Kidney tubule cell (primary cell): ENCODE results near the gene RAB27B.
"Not testable (repeated sequence)": the region's sequence is repeated elsewhere in the genome, so short reads cannot be mapped to it uniquely, and the experiment has no call there.

Experiments
- DNase-seq: peaks from one replicate; pipeline ENCODE4 v3.0.0-alpha.2; 2018; ENCODE audit warnings: low spot score

Gene RAB27B

DNA sequence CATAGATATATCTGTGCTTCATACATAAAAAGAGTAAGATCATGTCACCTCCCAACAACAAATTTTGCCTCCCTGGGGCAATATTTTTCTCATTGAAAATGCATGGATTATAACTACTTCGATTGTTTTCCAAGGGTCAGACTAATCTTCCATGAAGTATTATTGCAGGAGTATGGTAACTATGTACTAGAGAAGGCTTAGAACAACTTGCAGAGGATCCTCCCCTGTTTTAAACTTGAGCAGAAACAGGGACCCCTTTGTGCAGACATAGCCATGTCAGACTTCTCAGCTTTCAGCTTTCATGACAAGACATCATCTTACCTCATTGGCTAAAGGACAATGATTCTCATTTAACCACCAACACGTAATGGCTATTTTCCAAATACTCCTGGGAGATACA lies 13.2 kb upstream of the RAB27B start:
- DNase-seq = no peak

DNA sequence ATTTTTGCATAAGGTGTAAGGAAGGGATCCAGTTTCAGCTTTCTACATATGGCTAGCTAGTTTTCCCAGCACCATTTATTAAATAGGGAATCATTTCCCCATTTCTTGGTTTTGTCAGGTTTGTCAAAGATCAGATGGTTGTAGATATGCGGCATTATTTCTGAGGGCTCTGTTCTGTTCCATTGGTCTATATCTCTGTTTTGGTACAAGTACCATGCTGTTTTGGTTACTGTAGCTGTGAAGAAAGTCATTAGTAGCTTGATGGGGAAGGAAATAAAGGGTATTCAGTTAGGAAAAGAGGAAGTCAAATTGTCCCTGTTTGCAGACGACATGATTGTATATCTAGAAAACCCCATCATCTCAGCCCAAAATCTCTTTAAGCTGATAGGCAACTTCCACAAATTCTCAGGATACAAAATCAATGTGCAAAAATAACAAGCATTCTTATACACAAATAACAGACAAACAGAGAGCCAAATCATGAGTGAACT lies 7.4 kb upstream of the RAB27B start:
- not testable (repeated sequence) for DNase-seq

- DNase-seq = peak; percentile 58
Measured at GRCh38 chr18:54822872-54823845, 5.1 kb upstream of the RAB27B start.

GRCh38 chr18:54824761-54825160 lies 3.5 kb upstream of the RAB27B start:
- no peak for DNase-seq

- DNase-seq = no peak
Measured at GRCh38 chr18:54825601-54826344, 2.5 kb upstream of the RAB27B start.

- no peak for DNase-seq
Measured at GRCh38 chr18:54828986-54829385, 709 bp downstream of the RAB27B start.

DNA sequence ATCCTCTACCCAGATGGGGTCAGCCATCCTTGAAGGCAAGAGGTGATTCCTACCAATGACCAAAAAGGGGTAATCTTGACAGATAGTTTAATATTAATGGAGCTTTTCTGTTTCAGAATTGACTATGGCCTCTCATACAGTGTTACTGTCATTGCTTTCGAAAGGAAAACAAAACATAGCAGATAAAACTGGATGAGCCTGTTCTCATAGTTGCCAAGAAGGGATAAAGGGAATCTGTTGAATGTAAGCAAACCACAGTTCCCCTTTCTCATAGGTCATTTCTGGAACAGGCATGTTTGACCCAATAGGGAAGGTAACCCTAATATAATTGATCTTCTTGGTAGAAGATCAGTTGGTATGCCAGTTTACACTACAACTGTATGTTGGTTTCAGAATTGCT lies 1.6 kb downstream of the RAB27B start:
- DNase-seq = no peak

DNA sequence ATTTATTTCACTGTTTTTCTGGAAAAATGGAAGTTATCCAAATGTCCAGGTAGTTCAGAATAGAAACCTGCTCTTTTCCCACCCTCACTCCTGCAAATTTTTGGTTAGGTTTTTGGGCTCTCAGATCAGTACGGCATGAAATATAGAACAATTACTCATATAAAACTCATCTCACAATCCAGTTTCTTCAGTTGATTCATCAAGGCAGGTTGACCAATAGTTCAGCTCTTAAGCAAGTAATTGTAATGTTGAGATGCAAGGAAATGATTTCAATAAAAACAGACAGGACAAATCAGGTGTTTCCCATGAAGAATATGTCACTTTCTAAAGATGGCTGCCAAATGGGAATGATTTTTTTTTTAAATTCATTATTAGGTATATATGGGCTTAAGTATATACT lies 2.0 kb downstream of the RAB27B start:
- no peak for DNase-seq

- no peak for DNase-seq
Measured at GRCh38 chr18:54830866-54831265, 2.6 kb downstream of the RAB27B start.

DNA sequence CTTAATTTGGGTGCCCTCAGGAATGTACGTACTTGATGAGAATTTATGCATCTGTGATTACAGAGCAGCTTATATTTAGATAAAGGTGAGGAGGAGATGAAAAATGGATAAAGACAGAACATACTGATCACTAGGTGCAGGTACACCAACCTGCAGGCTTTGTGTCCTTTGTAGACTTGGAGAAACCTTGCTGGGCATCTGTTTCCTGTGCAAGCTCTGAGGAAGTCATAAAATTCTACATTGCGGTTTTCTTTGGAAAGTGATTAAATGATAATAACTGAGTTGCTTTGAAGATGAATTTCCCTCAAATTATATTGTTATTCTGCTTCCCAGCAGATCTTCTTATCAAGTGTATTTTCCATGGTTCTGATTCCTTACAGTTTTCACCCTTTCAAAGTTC lies 7.7 kb downstream of the RAB27B start:
- no peak for DNase-seq

DNA sequence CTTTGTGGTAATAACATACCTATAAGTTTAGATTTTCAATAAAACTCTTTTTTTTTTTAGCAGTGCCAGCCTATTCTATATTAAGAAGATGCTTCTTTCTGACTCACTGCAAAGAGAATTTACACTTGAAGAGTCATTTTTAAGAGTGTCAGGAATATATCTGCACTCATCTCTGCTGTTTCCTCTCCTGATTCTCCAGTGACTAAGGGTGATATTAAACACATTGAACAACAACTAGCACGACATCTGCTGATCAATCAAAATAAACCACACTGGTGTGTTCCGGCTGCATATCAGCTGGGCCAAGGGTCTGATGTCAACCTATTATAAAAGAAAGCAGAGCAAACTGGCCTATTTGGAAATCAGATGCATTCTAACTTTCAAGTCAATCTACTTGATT lies 15.0 kb downstream of the RAB27B start:
- DNase-seq = no peak

DNA sequence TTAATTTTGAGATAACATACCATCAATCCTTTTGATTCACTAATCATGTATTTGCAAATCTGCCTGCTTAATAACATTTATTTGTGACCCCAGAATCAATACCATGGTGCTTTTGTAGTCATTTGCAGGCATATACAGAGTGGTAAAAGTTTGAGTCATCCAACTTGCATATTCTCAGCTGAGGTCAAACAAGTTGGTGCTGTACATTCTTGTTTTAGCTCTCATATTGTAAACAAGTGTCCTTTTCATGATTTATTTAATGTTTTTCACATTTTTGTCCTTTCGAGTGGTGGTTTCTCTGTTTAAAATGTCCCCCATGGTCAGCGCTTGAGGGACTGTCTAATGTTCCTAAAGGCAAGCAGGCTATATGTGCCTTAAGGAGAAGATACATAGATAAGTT lies 17.5 kb downstream of the RAB27B start:
- no peak for DNase-seq

GRCh38 chr18:54848121-54848520 lies 19.8 kb downstream of the RAB27B start:
- no peak for DNase-seq

- no peak for DNase-seq
Measured at GRCh38 chr18:54849683-54850082, 21.4 kb downstream of the RAB27B start.

GRCh38 chr18:54850598-54850997 lies 22.3 kb downstream of the RAB27B start:
- DNase-seq = no peak

GRCh38 chr18:54852780-54853675 lies 24.8 kb downstream of the RAB27B start:
- no peak for DNase-seq

GRCh38 chr18:54855050-54855449 lies 26.8 kb downstream of the RAB27B start:
- DNase-seq = not testable (repeated sequence)

- no peak for DNase-seq
Measured at GRCh38 chr18:54856105-54856646, 27.9 kb downstream of the RAB27B start.

DNA sequence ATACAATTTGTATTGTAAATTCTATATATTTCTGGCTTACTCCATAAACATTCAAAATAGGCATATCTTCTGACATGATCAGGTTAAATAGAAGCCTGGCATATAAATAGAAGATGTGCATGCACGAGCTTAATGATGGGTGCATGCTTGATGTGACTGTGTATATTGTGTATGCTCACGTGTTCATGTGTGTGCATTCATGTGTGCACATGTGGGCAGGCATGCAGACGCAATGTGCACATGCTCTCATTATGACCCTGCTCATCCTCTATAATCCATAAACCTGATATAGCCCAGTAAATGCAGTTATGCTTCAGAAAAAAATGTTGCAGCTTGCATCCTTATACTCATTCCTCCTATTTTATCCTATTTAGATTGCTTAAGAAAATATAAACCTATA lies 29.2 kb downstream of the RAB27B start:
- no peak for DNase-seq

DNA sequence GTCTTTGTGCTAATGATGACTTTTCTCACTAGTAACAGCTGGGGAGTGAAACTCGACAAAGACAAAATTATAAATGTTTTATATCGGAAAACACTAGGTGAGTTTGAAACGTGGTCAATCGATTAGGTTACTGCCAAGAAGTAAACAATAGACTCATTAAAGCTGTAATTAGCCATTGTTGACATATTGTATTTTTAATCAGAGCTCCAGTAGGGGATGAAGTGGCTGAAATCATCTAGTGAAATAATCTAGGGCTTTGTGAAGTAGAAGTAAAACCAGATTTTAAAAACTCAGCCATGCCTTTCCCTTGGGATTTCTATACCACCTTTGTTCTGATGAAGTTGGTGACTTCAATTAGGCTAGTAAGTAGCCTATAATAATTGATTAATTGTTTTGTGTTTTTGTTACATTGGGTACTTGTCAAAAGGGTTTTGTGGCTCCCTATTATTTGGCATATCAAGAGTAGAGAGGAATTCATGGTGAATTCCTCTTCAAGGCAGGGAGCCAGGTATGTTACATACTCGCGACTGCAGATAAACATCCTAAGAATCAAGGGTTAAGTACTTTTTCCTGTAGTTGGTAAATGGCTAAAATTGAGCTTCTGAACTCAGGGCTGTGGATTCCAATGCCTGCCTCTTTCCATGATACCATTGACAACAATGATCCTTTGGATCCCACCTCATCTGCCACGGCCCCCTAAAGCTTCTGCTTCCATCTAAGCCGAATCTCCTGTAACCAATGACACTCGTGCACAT lies 31.6 kb downstream of the RAB27B start:
- DNase-seq = no peak

- DNase-seq = no peak
Measured at GRCh38 chr18:54860941-54861340, 32.7 kb downstream of the RAB27B start.
